HL-60/S4 (cell line): Measurements from ENCODE around the gene OR2AT4.
"Not testable (repeated sequence)": the region's sequence is repeated elsewhere in the genome, so short reads cannot be mapped to it uniquely, and the experiment has no call there.

Experiments
- in situ Hi-C: fragments of 300-500 bp; cut with MboI; formaldehyde crosslinking; loops from 2 replicates; pipeline ENCODE4 v1.14.3; 2022; ENCODE audit warnings: low sequenced_read_pairs

Gene OR2AT4

GRCh38 chr11:75096456-75097172, at the start of gene OR2AT4:
Gene OR2AT4 (minus strand): TSS chr11:75096876.
- in situ Hi-C loops = no loop called here

- in situ Hi-C loops = loop anchor here (10.0 kb wide), 1 partner anchor 59 kb away; no protein-coding TSS in a partner anchor
Observed at GRCh38 chr11:75145972-75146519, 49.4 kb upstream of the OR2AT4 start.

GRCh38 chr11:75145196-75145971, 48.7 kb upstream of the OR2AT4 start:
- in situ Hi-C loops = loop anchor here (10.0 kb wide), 1 partner anchor 59 kb away; no protein-coding TSS in a partner anchor

- in situ Hi-C loops = loop anchor here (10.0 kb wide), 1 partner anchor 60 kb away; no protein-coding TSS in a partner anchor
Observed at GRCh38 chr11:75144716-75145014, 48.0 kb upstream of the OR2AT4 start.

- in situ Hi-C loops = loop anchor here (10.0 kb wide), 1 partner anchor 61 kb away; no protein-coding TSS in a partner anchor
Observed at GRCh38 chr11:75143420-75143731, 46.7 kb upstream of the OR2AT4 start.

- in situ Hi-C loops = loop anchor here (10.0 kb wide), 1 partner anchor 62 kb away; no protein-coding TSS in a partner anchor
Observed at GRCh38 chr11:75142714-75143419, 46.2 kb upstream of the OR2AT4 start.

GRCh38 chr11:75141166-75141565, 44.5 kb upstream of the OR2AT4 start:
- in situ Hi-C loops = loop anchor here (10.0 kb wide), 1 partner anchor 64 kb away; no protein-coding TSS in a partner anchor

GRCh38 chr11:75140269-75141138, 43.8 kb upstream of the OR2AT4 start:
- in situ Hi-C loops = loop anchor here (10.0 kb wide), 1 partner anchor 64 kb away; no protein-coding TSS in a partner anchor

GRCh38 chr11:75135651-75136050, 39.0 kb upstream of the OR2AT4 start:
- in situ Hi-C loops = no loop called here

GRCh38 chr11:75135021-75135650, 38.5 kb upstream of the OR2AT4 start:
- in situ Hi-C loops = no loop called here

- in situ Hi-C loops = no loop called here
Observed at GRCh38 chr11:75133976-75134375, 37.3 kb upstream of the OR2AT4 start.

GRCh38 chr11:75132080-75132479, 35.4 kb upstream of the OR2AT4 start:
- in situ Hi-C loops = no loop called here

- in situ Hi-C loops = no loop called here
Observed at GRCh38 chr11:75126564-75126963, 29.9 kb upstream of the OR2AT4 start.

- in situ Hi-C loops = no loop called here
Observed at GRCh38 chr11:75118577-75118976, 21.9 kb upstream of the OR2AT4 start.

GRCh38 chr11:75114465-75114864, 17.8 kb upstream of the OR2AT4 start:
- in situ Hi-C loops = no loop called here

- in situ Hi-C loops = no loop called here
Observed at GRCh38 chr11:75113030-75113429, 16.4 kb upstream of the OR2AT4 start.

GRCh38 chr11:75112200-75112599, 15.5 kb upstream of the OR2AT4 start:
- in situ Hi-C loops = no loop called here

GRCh38 chr11:75107187-75107586, 10.5 kb upstream of the OR2AT4 start:
- in situ Hi-C loops = no loop called here

GRCh38 chr11:75105967-75106681, 9.4 kb upstream of the OR2AT4 start:
- in situ Hi-C loops = not testable (repeated sequence)
